Jurkat, Clone E6-1 (cell line): Measurements from ENCODE around the gene TXNRD2. TPM values are rescaled to one million over a fixed set of nuclear protein-coding genes. Genes with fewer than 3 reads are reported as not detected.

Experiments
- DNase-seq: peaks from one replicate; pipeline ENCODE4 v3.0.0-alpha.2; 2011; ENCODE audit warnings: low read depth, low spot score
- H3K4me3 ChIP-seq: 2 replicates; pipeline ENCODE4 v1.5.1; 2011; ENCODE audit warnings: mild to moderate bottlenecking, low read length, control low read depth, moderate library complexity
- polyA plus RNA-seq: library from polyadenylated mRNA; unstranded; fragments of >200 nt; gene quantifications from one replicate; pipeline ENCODE4 v1.2.1, GENCODE V29; 2012; ENCODE audit warnings: missing spikeins; ENCODE audit not compliant: insufficient read length, insufficient read depth

The TXNRD2 gene
- polyA plus RNA-seq = 9.0 TPM

GRCh38 chr22:19941365-19942082 lies at the start of gene TXNRD2, which contains the start of gene COMT:
Gene TXNRD2, minus strand, starts transcription at chr22:19941818. Its CDS starts 15 bp downstream, at chr22:19941803.
Gene COMT, plus strand, starts transcription at chr22:19941772. Its CDS starts 20,755 bp downstream, at chr22:19962527.
- peak within 1 kb of the TSS; percentile 99 for H3K4me3 ChIP-seq
- no peak for DNase-seq

- DNase-seq = no peak
- H3K4me3 ChIP-seq = no peak overlapping the region
These were observed 49.7 kb upstream of the TXNRD2 start for GRCh38 chr22:19991395-19991644.

GRCh38 chr22:19990609-19991394 lies 49.2 kb upstream of the TXNRD2 start:
- no peak for DNase-seq
- H3K4me3 ChIP-seq = no peak overlapping the region

GRCh38 chr22:19990188-19990587 lies 48.6 kb upstream of the TXNRD2 start:
- DNase-seq = no peak
- H3K4me3 ChIP-seq = no peak overlapping the region

- DNase-seq = no peak
- no peak overlapping the region for H3K4me3 ChIP-seq
These were observed 48.1 kb upstream of the TXNRD2 start for GRCh38 chr22:19989725-19990067.

GRCh38 chr22:19988965-19989724 lies 47.5 kb upstream of the TXNRD2 start:
- H3K4me3 ChIP-seq = no peak overlapping the region
- DNase-seq = no peak

- H3K4me3 ChIP-seq = no peak overlapping the region
- DNase-seq = no peak
These were observed 46.8 kb upstream of the TXNRD2 start for GRCh38 chr22:19988331-19988808.

- no peak for DNase-seq
These were observed 46.0 kb upstream of the TXNRD2 start for GRCh38 chr22:19987394-19988306.

GRCh38 chr22:19986410-19987341 lies 45.1 kb upstream of the TXNRD2 start:
- H3K4me3 ChIP-seq = peak overlapping the region; percentile 55

More at GRCh38 chr22:19987394-19988306, 46.0 kb upstream of the TXNRD2 start:
- H3K4me3 ChIP-seq = no peak overlapping the region

GRCh38 chr22:19986011-19986409 lies 44.4 kb upstream of the TXNRD2 start:
- no peak overlapping the region for H3K4me3 ChIP-seq
- no peak for DNase-seq

More at GRCh38 chr22:19986410-19987341, 45.1 kb upstream of the TXNRD2 start:
- no peak for DNase-seq

GRCh38 chr22:19984851-19985811 lies 43.5 kb upstream of the TXNRD2 start:
- no peak for DNase-seq
- no peak overlapping the region for H3K4me3 ChIP-seq

- no peak for DNase-seq
- no peak overlapping the region for H3K4me3 ChIP-seq
These were observed 42.7 kb upstream of the TXNRD2 start for GRCh38 chr22:19984201-19984753.

GRCh38 chr22:19983741-19984140 lies 42.1 kb upstream of the TXNRD2 start:
- H3K4me3 ChIP-seq = no peak overlapping the region
- DNase-seq = no peak

GRCh38 chr22:19982991-19983578 lies 41.5 kb upstream of the TXNRD2 start:
- no peak for DNase-seq
- no peak overlapping the region for H3K4me3 ChIP-seq

GRCh38 chr22:19981961-19982920 lies 40.6 kb upstream of the TXNRD2 start:
- no peak for DNase-seq
- no peak overlapping the region for H3K4me3 ChIP-seq
